SK-N-MC (cell line): ENCODE measurements around the gene SETD2.

Experiments used
- EZH2 ChIP-seq: fragments of 200-600 bp; sonication (generic); IDR thresholded peaks from one replicate; pipeline ENCODE4 v1.6.1; 2017; ENCODE audit warnings: antibody characterized with exemption
- POLR2AphosphoS5 ChIP-seq: IDR thresholded peaks from 2 replicates; pipeline ENCODE4 v1.6.1; 2012; ENCODE audit warnings: mild to moderate bottlenecking, low read depth, low read length, borderline replicate concordance

DNA sequence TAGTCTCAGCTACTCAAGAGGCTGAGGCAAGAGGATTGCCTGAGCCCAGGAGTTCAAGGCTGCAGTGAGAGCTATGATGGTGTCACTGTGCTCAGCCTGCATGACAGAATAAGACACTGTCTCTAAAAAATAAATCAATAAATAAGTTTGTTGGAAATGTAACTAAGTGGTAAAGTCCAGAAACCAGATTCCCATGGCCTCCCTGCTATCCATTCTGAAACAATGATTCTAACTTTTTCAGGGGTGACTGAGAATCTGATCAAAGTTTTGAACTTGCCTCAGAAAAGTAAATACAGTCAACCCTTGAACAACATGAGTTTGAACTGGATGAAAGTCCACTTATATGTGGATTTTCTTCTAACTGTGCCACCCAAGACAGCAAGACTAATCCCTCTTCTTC lies 98.2 kb downstream of the SETD2 start:
- no peak for TF ChIP-seq EZH2
- TF ChIP-seq POLR2AphosphoS5 = no peak
